IMR-90 (cell line): Measurements from ENCODE around the gene TMEM176B. TPM values are rescaled to one million over a fixed set of nuclear protein-coding genes. Genes with fewer than 3 reads are reported as not detected.

ENCODE experiments used
- ATAC-seq: fragments of 200-7000 bp; cut with Tn5 transposase; 2 replicates; pipeline ENCODE4 v1.9.1; 2020; ENCODE audit warnings: low read depth, mild to moderate bottlenecking, moderate library complexity
- BruUV-seq: library from RNA; stranded (reverse); fragments of 400-500 nt; replicated peaks from 2 replicates; lab custom pipeline; 2021; lab: Mats Ljungman, UMichigan
- CTCF ChIA-PET: fragments of 300-600 bp; formaldehyde crosslinking; extraction: SDS; loops from one replicate; lab custom pipeline; 2021; ENCODE audit warnings: antibody characterized with exemption; lab: Yijun Ruan, JAX
- POLR2A ChIA-PET: fragments of 300-600 bp; sonication (Branson Sonifier 250); formaldehyde crosslinking; loops from one replicate; lab custom pipeline; 2022; ENCODE audit warnings: antibody characterized with exemption; ENCODE audit not compliant: unreplicated experiment; lab: Charles Lee
- DNase-seq: peaks from one replicate; pipeline ENCODE4 v3.0.0; 2013
- H2AFZ ChIP-seq: replicated peaks from 2 replicates; pipeline ENCODE3; 2013; ENCODE audit warnings: low read length, mild to moderate bottlenecking; ENCODE audit not compliant: poor library complexity
- H2AK5ac ChIP-seq: 2 replicates; pipeline ENCODE4 v1.6.1; 2013; ENCODE audit warnings: low read depth, low read length, inconsistent platforms
- H2AK9ac ChIP-seq: replicated peaks from 2 replicates; pipeline ENCODE3; 2013; ENCODE audit warnings: mild to moderate bottlenecking, low read depth, low read length, moderate library complexity; ENCODE audit not compliant: poor library complexity
- H2BK120ac ChIP-seq: 2 replicates; pipeline ENCODE4 v1.6.1; 2013; ENCODE audit warnings: low read depth, low read length, inconsistent platforms
- H2BK15ac ChIP-seq: 3 replicates; pipeline ENCODE4 v1.6.1; 2013; ENCODE audit warnings: low read depth, low read length, inconsistent platforms
- H2BK20ac ChIP-seq: 2 replicates; pipeline ENCODE4 v1.6.1; 2013; ENCODE audit warnings: low read depth, mild to moderate bottlenecking, inconsistent platforms, low read length, moderate library complexity
- H2BK5ac ChIP-seq: 2 replicates; pipeline ENCODE4 v1.6.1; 2013; ENCODE audit warnings: mild to moderate bottlenecking, low read depth, low read length, inconsistent platforms; ENCODE audit not compliant: poor library complexity, severe bottlenecking
- H3K14ac ChIP-seq: replicated peaks from 2 replicates; pipeline ENCODE4 v1.6.1; 2013; ENCODE audit warnings: low read depth, low read length, inconsistent platforms
- H3K18ac ChIP-seq: 2 replicates; pipeline ENCODE4 v1.6.1; 2013; ENCODE audit warnings: low read depth, low read length, control low read depth
- H3K23ac ChIP-seq: 2 replicates; pipeline ENCODE4 v1.6.1; 2013; ENCODE audit warnings: low read depth, low read length, inconsistent platforms
- H3K27ac ChIP-seq: 2 replicates; pipeline ENCODE4 v1.5.1; 2013; ENCODE audit warnings: mild to moderate bottlenecking, control low read depth, low read length; ENCODE audit not compliant: insufficient read depth
- H3K27me3 ChIP-seq: 2 replicates; pipeline ENCODE4 v1.6.1; 2013; ENCODE audit warnings: low read length; ENCODE audit not compliant: control insufficient read depth, insufficient read depth
- H3K36me3 ChIP-seq: 2 replicates; pipeline ENCODE4 v1.6.1; 2013; ENCODE audit warnings: low read length, mixed read lengths; ENCODE audit not compliant: control insufficient read depth, insufficient read depth
- H3K4ac ChIP-seq: 2 replicates; pipeline ENCODE4 v1.6.1; 2013; ENCODE audit warnings: low read depth, low read length, inconsistent platforms
- H3K4me1 ChIP-seq: 2 replicates; pipeline ENCODE4 v1.6.1; 2013; ENCODE audit warnings: low read length, mixed read lengths; ENCODE audit not compliant: control insufficient read depth, insufficient read depth
- H3K4me2 ChIP-seq: 2 replicates; pipeline ENCODE4 v1.6.1; 2013; ENCODE audit warnings: low read depth, mild to moderate bottlenecking, control low read depth, low read length, moderate library complexity
- H3K4me3 ChIP-seq: 2 replicates; pipeline ENCODE4 v1.5.1; 2013; ENCODE audit warnings: low read depth, mild to moderate bottlenecking, control low read depth, low read length, moderate library complexity; ENCODE audit not compliant: insufficient read depth
- H3K56ac ChIP-seq: 2 replicates; pipeline ENCODE4 v1.6.1; 2013; ENCODE audit warnings: low read length, inconsistent platforms; ENCODE audit not compliant: insufficient read depth; ENCODE audit errors: extremely low read depth
- H3K79me1 ChIP-seq, 2 experiments: 2 replicates each; pipeline ENCODE4 v1.6.1; 2013; ENCODE audit warnings: low read length in 2 of 2, inconsistent platforms in 1 of 2, low read depth in 1 of 2
- H3K9ac ChIP-seq: 2 replicates; pipeline ENCODE4 v1.6.1; 2013; ENCODE audit warnings: low read depth, low read length, control low read depth
- H3K9me1 ChIP-seq: 2 replicates; pipeline ENCODE4 v1.6.1; 2013; ENCODE audit warnings: low read length, inconsistent platforms; ENCODE audit not compliant: insufficient read depth
- H3K9me3 ChIP-seq: 2 replicates; pipeline ENCODE4 v1.6.1; 2013; ENCODE audit warnings: low read length; ENCODE audit not compliant: control insufficient read depth, insufficient read depth
- H4K20me1 ChIP-seq: 2 replicates; pipeline ENCODE4 v1.6.1; 2013; ENCODE audit warnings: low read length, inconsistent platforms; ENCODE audit not compliant: insufficient read depth
- H4K5ac ChIP-seq: 2 replicates; pipeline ENCODE4 v1.6.1; 2013; ENCODE audit warnings: mild to moderate bottlenecking, low read depth, low read length, control low read depth
- H4K8ac ChIP-seq, 2 experiments: 2 replicates each; pipeline ENCODE4 v1.6.1; 2013; ENCODE audit warnings: low read depth in 2 of 2, low read length in 2 of 2, control low read depth in 1 of 2, inconsistent platforms in 1 of 2
- H4K91ac ChIP-seq: 2 replicates; pipeline ENCODE4 v1.6.1; 2013; ENCODE audit warnings: low read depth, low read length, inconsistent platforms; ENCODE audit not compliant: insufficient read depth
- BHLHE40 ChIP-seq: fragments of 150-350 bp; IDR thresholded peaks from 2 replicates; pipeline ENCODE4 v1.6.1; 2016; ENCODE audit warnings: mild to moderate bottlenecking, low read depth, low read length
- CHD1 ChIP-seq: IDR thresholded peaks from 2 replicates; pipeline ENCODE4 v1.6.1; 2012; ENCODE audit warnings: low read depth, low read length, improper control_type of control experiment
- ELK1 ChIP-seq: fragments of 150-350 bp; IDR thresholded peaks from 2 replicates; pipeline ENCODE4 v1.6.1; 2016; ENCODE audit warnings: low read depth, mild to moderate bottlenecking, low read length, moderate library complexity, borderline replicate concordance
- FOS ChIP-seq: fragments of 150-350 bp; IDR thresholded peaks from 2 replicates; pipeline ENCODE4 v1.6.1; 2016; ENCODE audit warnings: low read depth, low read length
- MAFK ChIP-seq: IDR thresholded peaks from 2 replicates; pipeline ENCODE4 v1.6.1; 2012; ENCODE audit warnings: low read depth, low read length, improper control_type of control experiment
- MXI1 ChIP-seq: IDR thresholded peaks from 2 replicates; pipeline ENCODE4 v1.6.1; 2012; ENCODE audit warnings: low read depth, mild to moderate bottlenecking, low read length, moderate library complexity, borderline replicate concordance
- NFE2L2 ChIP-seq: fragments of 150-350 bp; IDR thresholded peaks from 2 replicates; pipeline ENCODE4 v1.6.1; 2016; ENCODE audit warnings: low read depth, mild to moderate bottlenecking, low read length
- POLR2A ChIP-seq: IDR thresholded peaks from 2 replicates; pipeline ENCODE4 v1.6.1; 2012; ENCODE audit warnings: mild to moderate bottlenecking, low read depth, low read length
- RAD21 ChIP-seq: IDR thresholded peaks from 2 replicates; pipeline ENCODE4 v1.6.1; 2012; ENCODE audit warnings: low read length, improper control_type of control experiment
- RCOR1 ChIP-seq: IDR thresholded peaks from 2 replicates; pipeline ENCODE4 v1.6.1; 2012; ENCODE audit warnings: mild to moderate bottlenecking, low read length, improper control_type of control experiment; ENCODE audit not compliant: insufficient replicate concordance
- RFX5 ChIP-seq: IDR thresholded peaks from 2 replicates; pipeline ENCODE4 v1.8.0; 2012; ENCODE audit warnings: low read depth, mild to moderate bottlenecking, low read length, moderate library complexity
- SMC3 ChIP-seq: fragments of 150-350 bp; IDR thresholded peaks from 2 replicates; pipeline ENCODE4 v1.6.1; 2016; ENCODE audit warnings: low read depth, mild to moderate bottlenecking, antibody characterized with exemption, low read length, moderate library complexity
- USF2 ChIP-seq: fragments of 150-350 bp; IDR thresholded peaks from 2 replicates; pipeline ENCODE4 v1.6.1; 2017; ENCODE audit warnings: mild to moderate bottlenecking, antibody characterized with exemption, low read length, low read depth
- WGBS, 2 experiments: methylation state at CpG; one replicate each; pipeline versions ENCODE4 v1.1.5 to v1.1.7; 2013; ENCODE audit warnings: missing lambda C conversion rate in 2 of 2; ENCODE audit not compliant: insufficient read length in 1 of 2; ENCODE audit errors: extremely low coverage in 2 of 2; 5-methylcytosine and 5-hydroxymethylcytosine counted together
- dilution Hi-C: fragments of 300-500 bp; cut with HindIII; formaldehyde crosslinking; loops from one replicate; pipeline ENCODE4 v1.14.3; 2018; ENCODE audit warnings: low sequenced_read_pairs; ENCODE audit not compliant: unreplicated experiment
- in situ Hi-C: fragments of 300-500 bp; cut with MboI; formaldehyde crosslinking; loops from 3 replicates; pipeline ENCODE4 v1.14.3; 2019; ENCODE audit warnings: low sequenced_read_pairs, inconsistent platforms, mixed read lengths
- intact Hi-C: fragments of 100-400 bp; cut with micrococcal nuclease; formaldehyde crosslinking; loops from 2 replicates; pipeline ENCODE4 v1.10.0; 2022
- polyA plus RNA-seq, 3 experiments: library from polyadenylated mRNA; depleted of rRNA; stranded (reverse); fragments of >200 nt; gene quantifications; 2 replicates each; pipeline ENCODE4 v1.2.3, GENCODE V29; 2012; ENCODE audit warnings: low replicate concordance in 1 of 3
- total RNA-seq: library from RNA; depleted of rRNA; stranded (reverse); fragments of >200 nt; gene quantifications from 2 replicates; pipeline ENCODE4 v1.2.3, GENCODE V29; 2012

Gene TMEM176B
- total and polyA plus RNA-seq, 2 of the 4 experiments (the other 2 are of a cell fraction), result not detected

- BruUV-seq, result no TSS peak
- Histone ChIP-seq H4K91ac (peak overlapping the region; percentile 91), H3K79me1 (no peaks in the 10 kb centered on the region), H3K4ac (peak overlapping the region; percentile 85), H3K14ac (peak overlapping the region; percentile 33), H3K23ac (peak overlapping the region; percentile 67), H3K56ac (no peak overlapping the region; the same call in 1 of the 2 replicates), H2BK20ac (peak overlapping the region; percentile 92), H2AK9ac (no peak overlapping the region), H3K9ac (peak overlapping the region; percentile 60; the same call in 1 of the 2 replicates), H2BK5ac (peak overlapping the region; percentile 50), H3K9me1 (peaks cover 3% of the 10 kb centered on the region; the same call in 1 of the 2 replicates), H3K36me3 (no peaks in the 10 kb centered on the region; the same call in 1 of the 2 replicates), H2AK5ac (peak overlapping the region; percentile 74), H2AFZ (peak overlapping the region; percentile 13), H3K27me3 (no peaks in the 10 kb centered on the region), H3K18ac (peak overlapping the region; percentile 95), H2BK15ac (0 out of 3 replicates have a peak overlapping the region, but pooled peaks have one; percentile 20), H2BK120ac (peak overlapping the region; percentile 97), H3K4me3 (no peak overlapping the region), H3K27ac (peak overlapping the region; percentile 90; the same call in 1 of the 2 replicates), H3K4me2 (no peak overlapping the region), H4K20me1 (no peaks in the 10 kb centered on the region), H3K9me3 (no peaks in the 10 kb centered on the region), H4K5ac (peak overlapping the region; percentile 98), H3K4me1 (peaks cover 29% of the 10 kb centered on the region; the same call in 1 of the 2 replicates), H4K8ac (peak overlapping the region; percentile 49 to 75; a peak in 3 of 4 replicates)
- DNase-seq (no peak), ATAC-seq (peak; percentile 24)
- dilution Hi-C loops, result no loop called here
- POLR2A ChIA-PET, result interaction anchor here (1.0 kb wide), 2 partner anchors 9 to 950 kb away, joined by 3 to 4 read pairs; partner anchors contain the start of gene ZNF862
- 27% methylated on average over 2 of the region's 10 CpGs; no CpG with 5 or more reads in 1 of the 2 experiments for WGBS, 2 experiments
- intact Hi-C loops, result no loop called here
- CTCF ChIA-PET, result interaction anchor here (1.2 to 1.3 kb wide), 3 partner anchors 8 to 176 kb away, joined by 3 to 5 read pairs (median 4); no protein-coding TSS in a partner anchor
- in situ Hi-C loops, result loop anchor here (25.0 kb wide), 1 partner anchor 325 kb away; no protein-coding TSS in a partner anchor
- no peak for TF ChIP-seq FOS
- TF ChIP-seq USF2, result no peak
- no peak for TF ChIP-seq NFE2L2
- TF ChIP-seq CHD1, result no peak
- no peak for TF ChIP-seq SMC3
- TF ChIP-seq POLR2A, result no peak
- TF ChIP-seq RFX5, result no peak
- no peak for TF ChIP-seq BHLHE40
- TF ChIP-seq MAFK, result no peak
- no peak for TF ChIP-seq ELK1
- no peak for TF ChIP-seq MXI1
- TF ChIP-seq RCOR1, result no peak
- TF ChIP-seq RAD21, result no peak
These were observed 12.6 kb downstream of the TMEM176B start for GRCh38 chr7:150787321-150788281.
